Activated gamma-delta T cell treated with Interleukin-2 at 50 U/mL for 16 hours (primary cell): ENCODE measurements around the gene NINJ1.
"Not testable (repeated sequence)": the region's sequence is repeated elsewhere in the genome, so short reads cannot be mapped to it uniquely, and the experiment has no call there.

ENCODE experiments used
- DNase-seq: peaks from one replicate; pipeline ENCODE4 v3.0.0-alpha.2; 2020

Gene NINJ1

DNA sequence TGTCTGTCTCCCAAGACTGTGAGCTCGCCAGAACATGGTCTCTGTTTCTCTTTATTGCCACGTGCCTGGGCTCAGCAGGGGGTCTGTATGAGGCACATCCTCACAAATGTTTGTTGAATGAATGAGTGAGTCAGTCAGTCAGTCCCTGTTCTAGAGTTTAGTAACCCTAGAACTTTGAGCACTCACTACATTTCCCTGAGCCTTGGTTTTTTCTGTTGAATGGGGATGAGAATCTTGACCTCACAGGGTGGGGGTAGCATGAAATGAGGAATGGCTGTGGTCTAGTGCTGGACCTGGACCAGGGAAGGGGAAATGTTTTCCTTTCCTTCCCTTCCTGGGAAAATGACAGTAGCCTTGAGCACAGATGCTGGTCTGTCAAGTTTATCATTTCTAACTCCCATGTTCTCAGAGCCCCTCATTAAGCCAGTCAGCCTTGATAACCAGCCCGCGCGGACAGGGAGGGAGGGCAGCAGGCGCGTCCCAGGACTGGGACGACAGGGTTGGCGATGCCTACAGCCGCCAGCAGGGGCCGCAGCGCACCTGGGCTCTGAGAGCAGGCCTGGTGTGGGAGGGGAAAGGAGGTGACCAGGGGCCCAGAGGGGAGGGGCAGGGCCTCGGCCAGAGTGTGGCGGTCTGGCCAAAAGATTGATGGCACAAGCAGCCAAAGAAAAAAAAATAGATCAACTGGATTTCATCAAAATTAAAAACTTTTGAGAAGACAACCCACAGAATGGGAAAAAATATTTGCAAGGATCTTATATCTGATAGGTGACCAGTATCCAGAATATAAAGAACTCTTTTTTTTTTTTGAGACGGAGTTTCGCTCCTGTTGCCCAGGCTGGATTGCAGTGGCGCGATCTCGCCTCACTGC is 25.8 kb upstream of the NINJ1 start:
- peak; percentile 66 for DNase-seq

DNA sequence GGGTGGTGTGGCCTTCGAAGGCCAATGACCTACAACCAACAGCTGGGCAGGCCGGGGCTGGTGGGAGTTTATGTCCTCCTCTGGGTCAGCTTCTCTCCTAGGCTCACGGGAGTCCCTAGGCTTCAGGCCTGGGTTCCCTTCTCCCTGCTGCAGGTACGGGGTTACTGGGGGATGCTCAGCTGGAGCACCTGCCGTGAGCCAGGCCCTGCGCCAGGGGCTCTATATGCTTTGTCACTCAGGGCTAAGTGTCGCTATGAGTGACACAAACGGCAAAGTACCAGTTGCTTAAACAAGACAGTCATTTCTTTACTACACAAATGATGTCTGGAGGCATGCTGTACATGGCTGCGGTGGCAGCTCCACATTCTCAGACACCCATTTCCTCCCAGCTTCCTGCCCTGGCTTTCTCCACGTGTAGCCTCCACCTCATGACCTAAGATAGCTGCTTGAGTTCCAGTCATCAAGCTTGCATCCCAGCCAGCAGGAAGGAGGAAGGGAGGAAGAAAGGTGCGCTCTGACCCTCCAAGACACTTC is 22.5 kb upstream of the NINJ1 start:
- no peak for DNase-seq

DNA sequence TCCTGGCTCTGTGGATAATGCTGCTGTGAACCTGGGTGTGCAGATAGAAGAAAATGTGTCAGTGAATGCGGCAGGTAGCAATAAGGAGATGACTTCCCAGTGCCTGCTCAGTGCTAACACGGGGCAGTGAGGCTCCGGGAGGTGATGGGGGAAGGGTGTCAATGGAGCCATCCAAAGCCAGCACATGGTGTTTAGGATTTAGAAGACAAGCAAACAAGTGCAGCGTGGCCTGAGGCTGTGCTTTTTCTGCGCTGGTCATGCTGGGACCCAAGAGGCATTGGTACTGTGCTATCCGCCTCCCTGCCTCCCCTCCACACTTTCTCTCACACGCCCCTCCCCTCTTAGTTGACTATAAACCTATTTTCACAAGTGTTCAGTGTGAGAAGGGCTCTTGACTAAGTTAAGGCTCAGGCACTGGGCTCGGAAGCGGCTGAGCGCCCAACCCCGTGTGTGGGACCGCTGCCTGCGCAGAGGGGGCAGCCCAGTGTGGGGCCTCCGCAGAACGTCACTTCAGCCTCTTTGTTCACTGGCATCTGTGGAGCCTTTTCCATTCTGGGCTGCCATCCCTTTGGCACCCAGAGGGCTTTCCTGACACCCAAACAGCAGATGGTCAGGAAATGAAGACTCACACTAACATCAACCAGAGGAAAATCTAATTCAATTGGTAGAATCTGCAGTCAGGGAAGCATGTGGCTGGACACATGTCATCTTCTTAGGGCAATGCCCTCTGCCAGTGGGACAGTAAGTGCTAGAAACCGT is 21.8 kb upstream of the NINJ1 start:
- no peak for DNase-seq

DNA sequence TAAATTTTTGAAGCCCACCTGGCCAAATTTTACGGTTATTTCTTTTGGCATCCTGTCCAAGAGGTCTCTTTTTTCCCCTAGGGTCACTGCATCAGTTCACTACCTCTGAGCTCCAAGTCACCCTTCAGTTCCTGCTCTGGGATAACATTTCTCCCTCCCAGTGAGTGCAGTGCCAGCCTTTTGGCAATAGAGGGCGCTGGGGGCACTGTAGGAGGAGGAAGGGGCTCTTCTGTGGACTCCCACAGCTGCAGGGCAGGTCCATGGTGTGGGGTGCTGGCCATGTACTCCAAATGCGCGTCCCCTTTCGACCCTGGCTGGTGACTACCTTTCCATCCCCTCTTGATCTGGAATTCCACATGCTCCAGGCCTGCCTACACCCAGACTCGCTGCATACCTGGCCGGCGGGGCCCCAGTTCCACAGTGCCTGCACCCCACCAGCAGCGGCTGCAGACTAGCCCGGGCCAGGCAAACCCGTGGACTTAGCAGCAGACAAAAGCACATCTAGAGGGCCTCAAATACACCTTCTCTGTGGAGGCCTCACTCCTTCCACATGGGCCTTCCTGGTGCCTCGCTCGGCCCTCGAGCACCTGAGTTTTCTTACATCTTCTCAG is 20.3 kb upstream of the NINJ1 start:
- DNase-seq = no peak

DNA sequence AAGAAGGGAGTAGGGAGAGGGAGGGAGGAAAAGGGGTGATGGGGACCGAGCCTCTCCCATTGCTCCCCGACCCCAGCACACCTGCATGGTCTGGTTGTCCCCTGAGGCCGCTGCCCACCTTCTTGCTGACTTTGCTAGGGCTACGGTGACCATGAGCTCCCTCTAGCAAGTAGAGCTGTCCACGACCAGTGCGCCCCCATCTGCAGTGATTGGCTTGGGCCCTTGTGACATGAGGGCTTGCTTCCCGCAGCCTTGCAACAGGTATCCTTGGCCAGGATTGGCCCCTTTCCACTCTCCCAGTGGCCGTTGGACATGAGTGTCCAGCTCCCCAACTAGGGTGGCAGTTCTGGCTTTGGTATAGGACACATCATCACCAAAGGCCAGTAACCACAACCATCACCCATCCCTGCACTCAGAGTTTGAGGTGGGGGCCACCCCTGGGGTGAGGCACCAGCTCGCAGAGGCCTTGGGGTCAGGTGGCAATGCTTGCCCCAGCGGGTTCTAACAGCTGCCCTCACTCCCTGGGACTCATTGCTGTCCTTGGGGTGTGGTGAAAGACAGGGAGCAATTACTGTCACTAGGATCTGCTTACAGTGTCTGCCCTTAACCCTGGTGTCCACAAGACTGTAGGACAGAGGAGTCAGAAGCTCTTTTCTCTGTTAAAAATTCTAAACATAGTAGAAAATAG is 17.2 kb upstream of the NINJ1 start:
- no peak for DNase-seq

DNA sequence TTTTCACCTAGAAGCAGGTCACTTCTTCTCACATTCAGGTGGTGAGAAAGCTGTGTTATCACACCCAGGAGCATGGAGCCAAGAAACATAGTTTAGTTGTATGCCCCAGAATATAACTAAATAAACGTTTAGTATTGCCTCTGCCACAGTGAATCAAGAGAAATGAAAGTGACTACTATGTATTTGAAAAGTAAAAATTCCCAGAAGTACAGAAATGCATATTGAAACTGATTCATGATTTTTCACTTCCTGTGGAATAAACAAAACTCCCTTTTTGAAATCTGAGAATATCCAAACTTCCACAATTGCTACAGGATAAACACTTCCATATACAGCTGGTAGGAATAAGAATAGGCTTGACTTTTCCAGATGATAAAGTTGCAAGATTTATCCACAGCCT is 15.3 kb upstream of the NINJ1 start:
- DNase-seq = no peak

DNA sequence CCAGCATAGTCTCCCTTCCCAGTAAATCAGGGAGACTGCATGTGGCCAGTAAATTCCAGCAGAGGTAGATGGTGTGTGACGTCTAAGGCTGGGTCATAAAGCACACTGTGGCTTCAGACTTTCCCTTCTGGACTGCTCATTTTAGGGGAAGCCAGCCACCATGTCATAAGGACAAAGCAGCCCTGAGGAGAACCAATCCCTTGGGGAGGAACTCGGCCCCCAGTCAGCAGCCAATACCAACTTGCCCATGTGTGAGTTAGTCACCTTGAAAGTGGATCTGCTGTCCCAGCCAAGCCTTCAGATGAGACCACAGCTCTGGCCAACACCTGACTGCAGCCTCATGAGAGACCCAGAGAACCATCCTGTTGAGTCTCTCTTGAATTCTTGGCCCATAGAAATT is 14.7 kb upstream of the NINJ1 start:
- no peak for DNase-seq

DNA sequence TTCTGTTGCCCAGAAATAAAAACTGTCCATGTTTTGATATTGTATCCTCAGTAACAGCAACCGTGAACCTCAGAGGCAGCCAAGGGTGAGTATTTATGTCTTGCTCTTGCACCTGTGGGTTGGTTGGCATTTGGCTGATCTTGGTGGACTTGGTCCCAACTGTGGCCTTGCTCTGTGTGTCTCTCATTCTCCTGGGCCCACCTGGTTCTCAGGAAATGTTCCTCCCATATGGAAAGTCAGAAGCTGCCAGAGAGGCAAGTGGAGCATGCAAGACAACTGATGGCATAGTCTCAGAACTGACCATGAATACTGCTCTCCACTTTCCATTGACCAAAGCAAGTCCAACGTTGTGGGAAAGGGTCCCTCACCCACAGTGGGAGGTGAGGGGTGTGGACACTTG is 13.6 kb upstream of the NINJ1 start:
- no peak for DNase-seq

DNA sequence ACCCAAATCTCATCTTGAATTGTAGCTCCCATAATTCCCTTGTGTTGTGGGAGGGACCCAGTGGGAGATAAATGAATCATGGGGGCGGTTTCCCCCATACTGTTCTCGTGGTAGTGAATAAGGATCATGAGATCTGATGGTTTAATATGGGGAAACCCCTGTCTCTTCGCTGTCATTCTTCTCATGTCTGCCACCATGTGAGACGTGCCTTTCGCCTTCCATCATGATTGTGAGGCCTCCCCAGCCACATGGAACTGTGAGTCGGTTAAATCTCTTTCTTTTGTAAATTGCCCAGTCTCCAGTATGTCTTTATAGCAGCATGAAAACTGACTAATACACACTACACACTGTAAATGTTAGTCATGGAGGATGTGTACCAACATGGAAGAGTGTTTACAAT is 12.6 kb upstream of the NINJ1 start:
- not testable (repeated sequence) for DNase-seq

DNA sequence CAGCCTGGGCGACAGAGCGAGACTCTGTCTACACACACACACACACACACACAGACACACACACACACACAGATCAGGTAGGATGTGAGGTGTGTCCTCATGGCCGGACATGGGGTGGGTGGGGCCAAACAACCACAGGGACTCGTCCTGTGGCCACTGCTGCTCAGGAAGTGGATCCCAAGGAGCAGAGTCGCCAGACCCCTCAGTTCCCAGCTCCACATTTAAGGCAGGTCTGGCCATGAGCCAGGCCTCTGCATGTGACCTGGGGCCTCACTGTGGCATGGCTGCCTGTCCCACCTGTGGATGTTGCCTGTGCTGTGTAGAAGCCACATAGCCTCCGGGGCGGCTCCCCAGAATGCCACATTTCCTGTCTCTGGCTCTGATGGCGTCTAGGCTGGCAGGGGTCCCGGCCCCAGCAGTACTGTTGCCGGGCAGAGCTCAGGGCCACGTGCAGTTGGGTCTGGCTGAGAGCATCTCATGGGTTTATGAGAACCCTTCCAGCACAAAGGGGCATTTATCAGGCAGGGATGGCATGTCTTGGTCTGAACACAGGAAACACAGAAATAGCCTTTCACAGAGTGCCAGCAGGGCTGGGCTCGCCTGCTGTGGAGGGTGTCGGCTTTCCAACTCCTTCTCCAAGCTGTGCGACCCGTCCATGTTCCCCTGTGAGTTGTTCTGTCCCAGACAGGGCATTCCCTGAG is 9.9 kb upstream of the NINJ1 start:
- peak; percentile 67 for DNase-seq

DNA sequence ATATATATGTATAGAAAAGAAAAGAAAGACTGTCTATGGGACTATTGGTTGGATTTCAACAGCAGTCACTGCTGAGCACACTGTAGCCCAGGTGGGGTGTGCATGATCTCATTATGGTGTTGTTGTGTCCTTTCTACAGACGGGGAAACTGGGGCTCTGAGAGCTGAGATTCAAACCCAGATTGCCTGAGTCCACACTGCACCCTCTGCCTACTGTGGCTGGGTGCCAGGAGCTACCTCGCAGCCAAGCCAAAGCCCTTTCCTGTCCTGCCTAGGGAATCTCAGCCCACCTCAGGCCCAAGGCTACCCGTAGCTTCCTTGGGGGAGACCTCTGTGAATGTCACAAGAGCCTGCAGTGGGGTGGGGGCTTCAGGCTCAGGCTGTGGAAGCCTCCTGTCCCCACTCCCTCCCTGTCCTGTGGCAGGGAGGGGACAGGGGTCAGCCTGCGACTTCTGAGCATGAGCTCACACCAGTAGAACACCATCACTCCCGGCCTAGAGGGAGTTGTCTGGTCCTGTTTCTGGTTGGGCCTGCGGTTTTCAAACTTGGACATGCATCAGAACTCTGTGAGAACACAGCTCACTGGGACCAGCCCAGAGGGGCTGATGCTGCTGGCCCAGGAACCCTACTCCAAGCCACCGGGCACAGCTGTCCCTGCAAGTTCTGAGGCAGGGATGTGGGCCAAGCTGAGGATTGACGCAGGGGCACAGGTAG is 7.9 kb upstream of the NINJ1 start:
- no peak for DNase-seq

DNA sequence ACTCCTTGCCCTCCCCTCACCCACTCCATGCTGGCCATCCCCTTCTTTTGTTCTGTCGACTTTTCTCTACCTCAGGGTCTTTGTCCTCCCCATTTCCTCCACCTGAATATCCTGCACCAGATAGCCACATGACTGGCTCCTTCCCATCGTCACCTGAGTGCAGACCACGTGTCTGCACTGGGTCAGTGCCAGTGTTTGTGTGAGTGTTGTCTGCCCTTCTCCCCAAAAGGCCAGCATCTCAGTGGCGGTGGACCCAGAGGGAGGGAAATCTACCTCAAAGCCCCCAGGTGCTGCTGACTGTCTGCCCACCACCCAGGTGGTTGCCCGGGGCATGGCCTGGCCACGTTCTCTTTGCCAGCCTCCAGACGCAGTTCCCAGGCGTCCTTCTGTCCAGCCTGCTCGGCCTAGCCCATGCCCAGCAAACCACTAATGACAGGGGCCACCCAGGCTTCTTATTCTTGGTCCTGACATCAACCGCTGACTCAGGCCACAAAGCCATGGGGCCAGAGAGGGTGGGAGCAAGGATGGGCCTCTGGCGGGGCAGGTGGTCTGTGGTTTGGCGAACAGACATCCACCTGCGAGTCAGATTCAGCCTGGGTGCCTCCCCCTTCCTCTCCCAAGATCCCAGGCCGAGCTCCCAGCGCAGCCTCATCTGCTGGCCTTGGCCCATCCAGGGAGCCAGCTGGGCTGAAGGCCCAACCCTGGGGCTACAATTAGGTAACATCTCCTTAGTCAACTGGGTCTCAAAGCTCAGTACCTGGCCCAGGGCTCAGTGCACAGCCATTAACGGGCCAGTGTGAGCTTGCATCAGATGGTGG is 5.5 kb upstream of the NINJ1 start:
- DNase-seq = no peak

DNA sequence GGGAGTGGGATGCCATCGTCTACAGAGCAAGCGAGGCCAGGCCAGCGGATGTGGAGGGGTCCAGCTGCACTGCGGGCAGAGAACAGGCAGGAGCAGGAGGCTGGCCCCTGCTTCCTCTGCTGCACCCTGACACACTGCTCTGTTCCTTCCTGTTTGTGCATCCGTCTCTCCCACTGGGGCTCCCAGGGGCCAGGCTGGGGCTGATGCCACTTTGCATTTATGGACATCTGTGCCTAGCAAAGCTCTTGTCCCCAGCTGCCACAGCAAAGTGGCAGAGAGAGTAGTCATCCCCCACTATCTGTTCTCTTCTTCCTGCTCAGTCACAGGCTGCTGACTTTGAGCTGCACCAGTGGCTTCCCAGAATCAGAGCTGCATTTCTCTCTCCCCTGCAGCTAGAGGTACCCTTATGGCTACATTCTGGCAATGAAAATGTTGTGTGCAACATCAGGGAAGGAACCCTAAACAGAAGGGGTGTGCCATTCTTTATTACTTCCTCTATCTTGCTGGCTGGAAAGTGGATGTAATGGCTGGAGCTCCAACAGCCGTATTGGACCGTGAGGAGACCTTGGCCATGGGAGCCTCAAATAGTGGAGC is 4.2 kb upstream of the NINJ1 start:
- no peak for DNase-seq

DNA sequence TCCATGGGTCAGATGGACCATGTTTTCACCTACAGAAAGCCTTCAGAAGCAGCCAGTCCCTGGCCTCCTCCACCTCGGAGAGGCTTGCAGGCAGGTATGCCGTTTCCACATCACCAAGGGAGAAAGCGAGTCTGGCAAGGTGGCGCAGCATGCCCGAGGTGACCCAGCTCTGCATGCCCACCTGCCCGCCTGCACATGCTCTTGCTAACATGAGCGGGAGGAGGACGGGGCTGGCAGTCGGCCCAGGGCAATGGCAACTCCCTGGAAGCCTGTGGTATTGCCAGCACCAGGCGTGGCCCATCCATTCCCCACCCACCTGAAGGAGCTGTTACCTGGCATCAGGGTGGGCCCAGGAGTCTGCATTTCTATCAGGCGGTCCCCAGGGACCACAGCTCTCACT is 3.3 kb upstream of the NINJ1 start:
- DNase-seq = no peak

DNA sequence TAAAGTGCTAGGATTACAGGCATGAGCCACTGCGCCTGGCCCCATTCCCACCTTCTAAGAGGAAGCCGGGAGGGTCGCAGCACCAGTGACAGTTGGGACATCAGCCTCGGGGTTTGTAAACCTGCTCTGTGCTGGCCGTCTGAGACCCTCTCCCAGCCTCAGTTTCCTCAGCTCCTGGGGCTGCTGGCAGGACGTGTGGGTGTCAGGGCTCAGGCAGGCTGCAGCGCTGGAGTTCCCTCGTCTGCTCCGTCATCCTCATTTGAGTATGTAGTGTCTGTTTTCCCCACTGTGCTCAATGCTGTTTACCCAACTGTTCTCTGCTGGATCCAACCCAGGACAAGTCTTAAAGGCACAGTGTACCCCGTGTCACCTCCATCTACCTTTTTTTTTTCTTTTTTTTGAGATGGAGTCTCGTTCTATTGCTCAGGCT is 2.0 kb upstream of the NINJ1 start:
- no peak for DNase-seq

DNA sequence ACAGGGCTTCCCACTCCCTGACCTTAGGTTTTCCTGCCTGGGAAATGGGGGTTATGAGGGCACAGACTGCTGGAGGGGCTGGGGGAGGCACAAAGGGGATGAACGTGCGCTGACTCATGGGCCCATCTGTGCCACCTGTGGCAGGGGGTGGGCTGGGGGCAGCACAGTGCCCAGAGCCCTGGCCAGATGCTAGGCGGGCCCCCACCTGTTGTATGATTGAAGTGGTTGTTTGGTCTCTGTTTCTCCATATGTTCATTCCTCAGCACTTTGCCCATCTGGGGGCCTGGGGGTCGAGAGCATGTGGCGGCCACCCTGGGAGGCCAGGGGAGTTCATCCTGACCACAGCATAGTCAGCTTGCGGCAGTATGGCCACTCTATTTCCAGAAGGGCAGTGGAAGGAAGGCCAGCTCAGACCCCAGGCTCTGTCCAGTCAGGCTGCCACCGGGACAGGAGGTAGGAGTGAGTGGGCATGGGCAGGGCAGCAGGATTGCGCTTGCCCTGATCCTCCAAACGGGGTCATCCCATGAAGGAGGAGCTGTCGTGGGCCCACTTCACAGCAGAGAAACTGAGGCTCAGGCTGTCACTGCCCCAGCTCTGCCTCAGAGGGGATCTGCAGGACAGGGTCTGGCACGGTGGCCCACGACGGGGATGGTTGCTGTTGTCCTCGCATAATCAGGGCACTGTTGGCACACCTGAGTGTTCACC is 841 bp upstream of the NINJ1 start:
- no peak for DNase-seq

DNA sequence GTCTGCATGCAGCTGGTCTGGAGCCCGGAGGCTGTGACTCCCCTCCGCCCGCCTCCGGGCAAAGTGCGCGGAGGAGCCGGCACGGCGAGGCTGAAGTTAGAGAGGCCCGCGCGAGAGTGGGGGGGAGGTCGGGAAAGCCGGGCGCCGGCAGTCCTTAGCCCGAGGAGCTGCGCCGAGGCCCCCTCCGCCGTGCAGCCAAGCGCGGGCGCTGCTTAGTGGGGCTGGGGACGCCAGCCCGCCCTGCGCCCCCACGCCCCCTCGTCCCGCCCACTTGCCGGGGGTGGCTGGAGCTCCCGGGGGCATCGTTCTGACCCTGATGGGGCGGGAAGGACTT is 403 bp downstream of the NINJ1 start:
- peak; percentile 45 for DNase-seq

DNA sequence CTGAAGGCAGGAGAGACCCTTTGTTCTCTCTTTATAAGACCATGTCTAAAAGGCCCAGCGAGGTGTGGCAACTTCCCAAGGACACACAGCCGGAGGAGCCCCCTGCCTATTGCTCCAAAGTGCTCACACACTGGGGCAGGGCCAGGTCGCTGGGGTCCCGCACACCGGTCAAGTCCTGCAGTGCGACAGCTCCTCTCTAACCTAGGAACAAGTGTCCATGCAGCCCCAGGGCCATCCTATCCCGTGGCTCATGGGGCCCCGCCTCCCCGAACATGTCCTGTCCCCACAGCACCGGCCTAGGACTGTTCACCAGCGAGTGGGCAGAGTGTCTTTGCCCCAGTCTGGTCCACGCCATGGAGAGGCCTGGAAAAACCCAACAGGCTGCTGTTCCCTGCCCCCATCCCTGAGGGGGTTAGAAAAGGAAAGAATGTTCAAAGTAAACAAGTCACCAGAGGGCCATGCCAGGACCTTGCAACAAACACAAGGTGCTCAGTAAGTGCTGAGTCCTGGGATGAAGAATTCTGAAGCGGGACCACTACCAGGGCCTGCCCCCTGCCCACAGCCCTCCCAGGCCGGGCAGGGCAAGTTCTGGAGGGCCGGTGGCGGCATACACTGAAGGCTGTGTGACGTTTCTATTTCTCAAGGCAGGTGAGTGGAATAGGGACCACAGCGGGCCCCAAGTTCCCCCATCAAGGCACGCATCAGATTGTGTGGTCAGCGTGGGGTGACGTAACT is 938 bp downstream of the NINJ1 start:
- no peak for DNase-seq

DNA sequence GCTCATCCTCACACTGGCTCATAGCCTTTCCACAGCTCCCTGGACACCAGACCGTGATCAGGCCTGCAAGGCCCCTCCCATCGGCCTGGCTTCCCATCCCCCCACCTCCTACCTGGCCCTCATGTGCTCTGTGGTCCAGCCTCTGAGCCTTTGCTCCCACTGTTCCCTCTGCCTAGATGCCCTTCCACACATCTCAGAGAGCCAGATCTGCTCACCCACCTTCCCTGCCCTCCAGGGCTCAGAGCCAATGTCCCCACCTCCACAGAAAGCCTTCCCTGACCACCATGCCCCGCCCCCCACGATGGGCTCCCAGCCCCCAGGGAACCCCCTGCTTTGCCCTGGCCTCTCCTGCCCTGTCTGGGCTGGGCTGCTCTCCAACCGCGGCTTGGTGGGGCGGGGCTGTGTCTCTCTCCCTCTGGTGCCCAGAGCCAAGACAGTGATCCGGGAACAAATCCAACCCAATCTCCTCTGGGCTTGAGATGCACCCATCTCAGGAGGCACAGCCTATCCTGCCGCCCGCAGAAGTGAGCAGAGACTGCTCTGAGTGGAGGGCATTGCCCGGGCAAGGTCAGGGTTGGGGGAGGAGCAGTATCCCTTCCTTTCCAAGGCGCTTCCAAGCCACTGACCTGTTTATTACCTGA is 1.6 kb downstream of the NINJ1 start:
- DNase-seq = no peak
